Measurements from ENCODE around the gene SEPTIN1. TPM values are rescaled to one million over a fixed set of nuclear protein-coding genes. Genes with fewer than 3 reads are reported as not detected.

Gene SEPTIN1
- total and polyA plus RNA-seq, 2 donors (not counting 3 experiments of a cell fraction or from before 2014, with no cell fraction given) = 0.07 to 0.75 TPM

DNA sequence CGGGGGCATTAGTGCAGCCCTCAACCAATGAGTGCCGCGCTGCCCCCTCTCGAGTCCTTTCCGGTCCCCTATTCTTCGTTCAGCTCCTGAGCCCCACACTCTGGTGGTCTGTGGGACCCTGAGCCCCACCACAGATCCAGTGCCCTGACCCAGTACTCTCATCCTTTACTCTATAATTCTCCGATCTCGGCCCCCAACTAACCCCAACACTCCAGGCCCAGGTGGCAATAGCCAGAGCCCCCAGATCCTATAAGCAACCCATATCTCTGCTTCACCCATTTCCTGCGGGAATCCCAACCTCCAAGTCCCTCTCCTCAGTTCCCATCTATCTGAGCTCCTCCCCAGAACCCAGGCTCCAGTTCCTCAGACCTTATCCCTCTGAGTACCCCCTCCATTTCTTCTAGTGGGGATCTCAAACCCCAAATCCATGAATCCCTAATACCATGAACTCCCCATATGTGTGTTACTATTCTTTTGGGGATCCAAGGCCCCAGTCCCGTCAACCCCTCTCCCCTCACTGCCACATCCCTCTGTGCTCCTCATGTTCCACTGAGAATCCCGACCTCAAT, 11.0 kb downstream of the SEPTIN1 start:
- TF ChIP-seq POLR2A (IDR thresholded peaks at IDR 0.05; ENCODE audit: low read depth, low read length) (peak; percentile 80), MYC (IDR thresholded peaks at IDR 0.05; ENCODE audit: low read depth, low read length) (no peak), POLR2AphosphoS5 (IDR thresholded peaks at IDR 0.05; ENCODE audit: insufficient read depth, low read depth, low read length) (peak; percentile 58)
- Histone ChIP-seq H3K9me1 (replicated peaks; ENCODE audit: control insufficient read depth, extremely low read depth, insufficient read depth, low read length) (no peaks in the 10 kb centered on the region), H4K20me1 (replicated peaks; ENCODE audit: control insufficient read depth, extremely low read depth, insufficient read depth, low read length) (no peaks in the 10 kb centered on the region), H3K79me2 (ENCODE audit: control insufficient read depth, insufficient read depth, low read length) (peaks cover 36% of the 10 kb centered on the region), H3K4me2 (ENCODE audit: insufficient read depth, low read length) (peak overlapping the region; percentile 65), H3K4me1 (ENCODE audit: control insufficient read depth, extremely low read depth, insufficient read depth, low read length) (peaks cover 24% of the 10 kb centered on the region), H3K9me3 (replicated peaks; ENCODE audit: control insufficient read depth, insufficient read depth, low read length) (no peaks in the 10 kb centered on the region), H3K36me3 (ENCODE audit: control insufficient read depth in 2 of 2, extremely low read depth in 1 of 2, insufficient read depth in 2 of 2, low read length in 2 of 2) (peaks cover 2 to 4% of the 10 kb centered on the region in 2 experiments), H3K27me3 (ENCODE audit: control insufficient read depth in 2 of 2, insufficient read depth in 2 of 2, low read length in 2 of 2) (no peaks in the 10 kb centered on the region), H3K4me3 (replicated peaks in 1 of 3; ENCODE audit: insufficient read depth in 1 of 3, low read depth in 1 of 3, low read length in 3 of 3) (peak overlapping the region; percentile 38 to 52 (median 47)), H3K9ac (replicated peaks; ENCODE audit: extremely low read depth, insufficient read depth, low read length) (no peak overlapping the region), H3K27ac (ENCODE audit: insufficient read depth, low read depth, low read length) (peak overlapping the region; percentile 23), H2AFZ (ENCODE audit: low read depth, low read length) (peak overlapping the region; percentile 72)
- ChIA-PET CTCF (interaction anchor here (0.9 to 1.8 kb wide), 10 partner anchors 9 to 279 kb away, joined by 3 to 24 read pairs (median 8); partner anchors contain the start of genes CD2BP2, DCTPP1, TBX6 and ZNF48), POLR2A (interaction anchor here (0.9 to 1.5 kb wide), 3 partner anchors 24 to 38 kb away, joined by 3 to 7 read pairs (median 6); partner anchors contain the start of gene ZNF48)
- TSS peak; percentile 56 for BruUV-seq (replicated peaks)
- dilution Hi-C loops (cut with MboI; ENCODE audit: extremely low pct_ligation_motif_present, low sequenced_read_pairs) = no loop called here
- DNase-seq (ENCODE audit: low read depth, low spot score) (no peak), FAIRE-seq (no peak)
- intact Hi-C loops (cut with micrococcal nuclease) = loop anchor here (2.0 kb wide), 3 partner anchors 37 to 287 kb away; partner anchors contain the start of genes FBRS and PRR14

GRCh38 chr16:30370456-30371247, 11.7 kb downstream of the SEPTIN1 start, which contains the start of gene TBC1D10B:
Gene TBC1D10B, minus strand, starts transcription at chr16:30370494. Its CDS starts 311 bp downstream, at chr16:30370183.
- no peaks in the 10 kb centered on the region for H4K20me1 ChIP-seq (replicated peaks; ENCODE audit: control insufficient read depth, extremely low read depth, insufficient read depth, low read length)
- POLR2A ChIA-PET = interaction anchor here (0.6 to 1.5 kb wide), 5 partner anchors 16 to 45 kb away, joined by 3 to 7 read pairs (median 5); partner anchors contain the start of gene ZNF48
- dilution Hi-C loops (cut with MboI; ENCODE audit: extremely low pct_ligation_motif_present, low sequenced_read_pairs) = no loop called here
- peak within 1 kb of the TSS; percentile 72 for H2AFZ ChIP-seq (ENCODE audit: low read depth, low read length)
- peak within 1 kb of the TSS; percentile 53 for H3K9ac ChIP-seq (replicated peaks; ENCODE audit: extremely low read depth, insufficient read depth, low read length)
- intact Hi-C loops (cut with micrococcal nuclease) = loop anchor here (1.0 to 2.0 kb wide), 6 partner anchors 8 to 288 kb away; partner anchors contain the start of genes FBRS and PRR14
- peak within 1 kb of the TSS; percentile 49 to 83 (median 70) for H3K4me3 ChIP-seq (replicated peaks in 1 of 3; ENCODE audit: insufficient read depth in 1 of 3, low read depth in 1 of 3, low read length in 3 of 3)
- H3K27ac ChIP-seq (ENCODE audit: insufficient read depth, low read depth, low read length) = peak within 1 kb of the TSS; percentile 42
- TF ChIP-seq, protein P1, sequence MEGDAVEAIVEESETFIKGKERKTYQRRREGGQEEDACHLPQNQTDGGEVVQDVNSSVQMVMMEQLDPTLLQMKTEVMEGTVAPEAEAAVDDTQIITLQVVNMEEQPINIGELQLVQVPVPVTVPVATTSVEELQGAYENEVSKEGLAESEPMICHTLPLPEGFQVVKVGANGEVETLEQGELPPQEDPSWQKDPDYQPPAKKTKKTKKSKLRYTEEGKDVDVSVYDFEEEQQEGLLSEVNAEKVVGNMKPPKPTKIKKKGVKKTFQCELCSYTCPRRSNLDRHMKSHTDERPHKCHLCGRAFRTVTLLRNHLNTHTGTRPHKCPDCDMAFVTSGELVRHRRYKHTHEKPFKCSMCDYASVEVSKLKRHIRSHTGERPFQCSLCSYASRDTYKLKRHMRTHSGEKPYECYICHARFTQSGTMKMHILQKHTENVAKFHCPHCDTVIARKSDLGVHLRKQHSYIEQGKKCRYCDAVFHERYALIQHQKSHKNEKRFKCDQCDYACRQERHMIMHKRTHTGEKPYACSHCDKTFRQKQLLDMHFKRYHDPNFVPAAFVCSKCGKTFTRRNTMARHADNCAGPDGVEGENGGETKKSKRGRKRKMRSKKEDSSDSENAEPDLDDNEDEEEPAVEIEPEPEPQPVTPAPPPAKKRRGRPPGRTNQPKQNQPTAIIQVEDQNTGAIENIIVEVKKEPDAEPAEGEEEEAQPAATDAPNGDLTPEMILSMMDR (IDR thresholded peaks at IDR 0.05; ENCODE audit: extremely low read depth in 1 of 2, insufficient read depth in 1 of 2, low read depth in 1 of 2, low read length in 2 of 2) = peak; percentile 4 to 28
- TF ChIP-seq EZH2 (IDR thresholded peaks at IDR 0.05; ENCODE audit: borderline replicate concordance, low read depth, low read length, severe bottlenecking) (peak; percentile 70), JUN (IDR thresholded peaks at IDR 0.05; ENCODE audit: borderline replicate concordance, insufficient read depth, insufficient read length, low read depth) (no peak)
- BruUV-seq (replicated peaks) = no TSS peak
- no peaks in the 10 kb centered on the region for H3K27me3 ChIP-seq (ENCODE audit: control insufficient read depth in 2 of 2, insufficient read depth in 2 of 2, low read length in 2 of 2)
- FAIRE-seq (peak; percentile 100), DNase-seq (ENCODE audit: low read depth, low spot score) (peak; percentile 100)
- peaks cover 41% of the 10 kb centered on the region for H3K79me2 ChIP-seq (ENCODE audit: control insufficient read depth, insufficient read depth, low read length)
- peaks cover 2 to 4% of the 10 kb centered on the region in 2 experiments for H3K36me3 ChIP-seq (ENCODE audit: control insufficient read depth in 2 of 2, extremely low read depth in 1 of 2, insufficient read depth in 2 of 2, low read length in 2 of 2)
- H3K9me1 ChIP-seq (replicated peaks; ENCODE audit: control insufficient read depth, extremely low read depth, insufficient read depth, low read length) = no peaks in the 10 kb centered on the region
- peaks cover 24% of the 10 kb centered on the region for H3K4me1 ChIP-seq (ENCODE audit: control insufficient read depth, extremely low read depth, insufficient read depth, low read length)
- CTCF ChIA-PET = interaction anchor here (0.6 to 1.8 kb wide), 13 partner anchors 8 to 279 kb away, joined by 3 to 24 read pairs (median 4); partner anchors contain the start of genes CD2BP2, DCTPP1, TBX6 and ZNF48
- H3K4me2 ChIP-seq (ENCODE audit: insufficient read depth, low read length) = peak within 1 kb of the TSS; percentile 88
- H3K9me3 ChIP-seq (replicated peaks; ENCODE audit: control insufficient read depth, insufficient read depth, low read length) = no peaks in the 10 kb centered on the region

Measured in endothelial cell of umbilical vein (primary cell).